ENCODE data around the gene F7. TPM values are rescaled to one million over a fixed set of nuclear protein-coding genes. Genes with fewer than 3 reads are reported as not detected.

F7 gene
- total RNA-seq, 1 experiment from 2014 or later, result not detected

DNA sequence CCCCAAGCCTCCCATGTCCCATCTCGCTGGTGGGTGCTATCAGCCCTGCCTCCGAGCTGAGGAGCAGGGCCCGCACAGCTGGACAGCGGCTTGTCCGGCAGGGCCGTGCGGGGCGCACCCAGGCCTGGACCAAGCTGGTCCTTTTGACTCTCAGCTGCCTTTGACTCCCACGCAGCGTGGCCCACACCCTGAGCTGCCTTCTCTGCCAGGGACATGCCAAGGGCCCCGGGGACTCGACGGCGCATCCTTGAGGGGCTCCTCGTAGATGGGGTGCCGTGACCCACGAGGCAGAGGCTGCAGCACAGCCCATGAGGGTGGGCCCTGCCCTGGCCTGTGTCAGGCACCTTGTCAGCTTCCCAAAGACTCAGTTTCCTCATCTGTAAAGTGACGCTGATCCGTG is 38.8 kb upstream of the F7 start:
- H3K27ac ChIP-seq (ENCODE audit: low read length), result no peak overlapping the region
- TF ChIP-seq, protein P1, sequence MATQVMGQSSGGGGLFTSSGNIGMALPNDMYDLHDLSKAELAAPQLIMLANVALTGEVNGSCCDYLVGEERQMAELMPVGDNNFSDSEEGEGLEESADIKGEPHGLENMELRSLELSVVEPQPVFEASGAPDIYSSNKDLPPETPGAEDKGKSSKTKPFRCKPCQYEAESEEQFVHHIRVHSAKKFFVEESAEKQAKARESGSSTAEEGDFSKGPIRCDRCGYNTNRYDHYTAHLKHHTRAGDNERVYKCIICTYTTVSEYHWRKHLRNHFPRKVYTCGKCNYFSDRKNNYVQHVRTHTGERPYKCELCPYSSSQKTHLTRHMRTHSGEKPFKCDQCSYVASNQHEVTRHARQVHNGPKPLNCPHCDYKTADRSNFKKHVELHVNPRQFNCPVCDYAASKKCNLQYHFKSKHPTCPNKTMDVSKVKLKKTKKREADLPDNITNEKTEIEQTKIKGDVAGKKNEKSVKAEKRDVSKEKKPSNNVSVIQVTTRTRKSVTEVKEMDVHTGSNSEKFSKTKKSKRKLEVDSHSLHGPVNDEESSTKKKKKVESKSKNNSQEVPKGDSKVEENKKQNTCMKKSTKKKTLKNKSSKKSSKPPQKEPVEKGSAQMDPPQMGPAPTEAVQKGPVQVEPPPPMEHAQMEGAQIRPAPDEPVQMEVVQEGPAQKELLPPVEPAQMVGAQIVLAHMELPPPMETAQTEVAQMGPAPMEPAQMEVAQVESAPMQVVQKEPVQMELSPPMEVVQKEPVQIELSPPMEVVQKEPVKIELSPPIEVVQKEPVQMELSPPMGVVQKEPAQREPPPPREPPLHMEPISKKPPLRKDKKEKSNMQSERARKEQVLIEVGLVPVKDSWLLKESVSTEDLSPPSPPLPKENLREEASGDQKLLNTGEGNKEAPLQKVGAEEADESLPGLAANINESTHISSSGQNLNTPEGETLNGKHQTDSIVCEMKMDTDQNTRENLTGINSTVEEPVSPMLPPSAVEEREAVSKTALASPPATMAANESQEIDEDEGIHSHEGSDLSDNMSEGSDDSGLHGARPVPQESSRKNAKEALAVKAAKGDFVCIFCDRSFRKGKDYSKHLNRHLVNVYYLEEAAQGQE (IDR thresholded peaks at IDR 0.05; ENCODE audit: insufficient read depth in 1 of 2, low read depth in 2 of 2, low read length in 1 of 2), result no peak
- TF ChIP-seq POLR2AphosphoS5 (IDR thresholded peaks at IDR 0.05; ENCODE audit: low read depth, low read length), result no peak
- no peak for TF ChIP-seq TCF7L2 (IDR thresholded peaks at IDR 0.05; ENCODE audit: low read depth, low read length)
- TF ChIP-seq, protein P2, sequence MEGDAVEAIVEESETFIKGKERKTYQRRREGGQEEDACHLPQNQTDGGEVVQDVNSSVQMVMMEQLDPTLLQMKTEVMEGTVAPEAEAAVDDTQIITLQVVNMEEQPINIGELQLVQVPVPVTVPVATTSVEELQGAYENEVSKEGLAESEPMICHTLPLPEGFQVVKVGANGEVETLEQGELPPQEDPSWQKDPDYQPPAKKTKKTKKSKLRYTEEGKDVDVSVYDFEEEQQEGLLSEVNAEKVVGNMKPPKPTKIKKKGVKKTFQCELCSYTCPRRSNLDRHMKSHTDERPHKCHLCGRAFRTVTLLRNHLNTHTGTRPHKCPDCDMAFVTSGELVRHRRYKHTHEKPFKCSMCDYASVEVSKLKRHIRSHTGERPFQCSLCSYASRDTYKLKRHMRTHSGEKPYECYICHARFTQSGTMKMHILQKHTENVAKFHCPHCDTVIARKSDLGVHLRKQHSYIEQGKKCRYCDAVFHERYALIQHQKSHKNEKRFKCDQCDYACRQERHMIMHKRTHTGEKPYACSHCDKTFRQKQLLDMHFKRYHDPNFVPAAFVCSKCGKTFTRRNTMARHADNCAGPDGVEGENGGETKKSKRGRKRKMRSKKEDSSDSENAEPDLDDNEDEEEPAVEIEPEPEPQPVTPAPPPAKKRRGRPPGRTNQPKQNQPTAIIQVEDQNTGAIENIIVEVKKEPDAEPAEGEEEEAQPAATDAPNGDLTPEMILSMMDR (IDR thresholded peaks at IDR 0.05), result no peak
- no peak for TF ChIP-seq SIN3A (IDR thresholded peaks at IDR 0.05; ENCODE audit: borderline replicate concordance, insufficient read depth, low read depth, low read length)
- H3K36me3 ChIP-seq (ENCODE audit: control insufficient read depth, insufficient read depth, low read length), result no peaks in the 10 kb centered on the region
- ChIA-PET CTCF (no interaction called here), POLR2A (no interaction called here)
- intact Hi-C loops (cut with micrococcal nuclease; ENCODE audit: unreplicated experiment) (no loop called here), in situ Hi-C loops (cut with HindIII; ENCODE audit: low pct_unique_long_range_greater_than_20kb, low sequenced_read_pairs) (no loop called here)
- H3K9me3 ChIP-seq (ENCODE audit: control insufficient read depth, insufficient read depth, low read depth, low read length), result no peaks in the 10 kb centered on the region
- no peaks in the 10 kb centered on the region for H3K4me1 ChIP-seq (ENCODE audit: control insufficient read depth, insufficient read depth, low read length)
- no peak for ATAC-seq
- H3K27me3 ChIP-seq (ENCODE audit: control insufficient read depth, insufficient read depth, low read length), result no peaks in the 10 kb centered on the region
- DNase-seq (ENCODE audit: low read depth, low spot score), result no peak
- no TSS peak for BruUV-seq (replicated peaks)
- H3K4me3 ChIP-seq (ENCODE audit: low read depth in 2 of 2, low read length in 2 of 2), result no peak overlapping the region

DNA sequence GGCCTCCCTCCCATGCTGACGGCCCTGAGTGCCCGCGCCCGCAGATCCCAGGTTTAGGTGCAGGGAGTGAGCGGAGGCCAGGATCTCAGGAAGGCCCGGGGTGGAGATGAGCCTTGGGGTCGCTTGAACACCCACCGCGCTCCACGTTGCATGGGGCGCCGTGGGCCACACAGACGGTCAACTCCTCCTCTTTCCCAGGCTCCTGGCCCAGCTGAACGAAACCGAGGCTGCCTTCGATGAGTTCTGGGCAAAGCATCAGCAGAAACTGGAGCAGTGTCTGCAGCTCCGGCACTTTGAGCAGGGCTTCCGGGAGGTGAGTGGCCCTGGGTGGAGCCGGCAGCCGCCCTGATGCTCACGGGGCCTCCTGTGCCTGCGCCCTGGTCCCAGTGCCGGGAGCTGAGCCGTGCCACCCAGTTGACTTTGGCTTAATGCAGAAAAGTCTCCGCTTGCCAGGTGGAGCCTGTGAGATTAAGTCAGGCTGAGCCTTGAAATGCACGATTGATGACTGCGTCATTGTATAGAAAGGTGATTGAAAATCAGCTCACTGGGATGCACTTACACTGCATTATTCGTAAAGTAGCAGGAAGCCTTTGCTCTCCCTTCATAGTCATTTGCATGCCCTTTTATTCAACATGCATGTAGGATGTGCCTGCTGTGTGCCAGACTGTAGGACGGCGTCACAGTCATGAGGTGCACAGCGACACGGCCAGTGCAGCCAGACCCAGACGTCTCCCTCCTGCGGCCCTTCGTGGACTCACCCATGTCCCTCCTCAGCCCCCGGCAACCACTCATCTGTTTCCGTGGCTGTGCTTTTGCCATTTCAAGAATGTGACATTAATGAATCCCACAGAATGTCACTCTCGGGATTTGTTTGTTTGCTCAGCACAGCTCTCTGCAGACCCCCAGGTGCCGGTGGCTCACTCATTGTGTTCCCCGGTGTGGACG is 35.5 kb upstream of the F7 start:
- no TSS peak for BruUV-seq (replicated peaks)
- no peak for DNase-seq (ENCODE audit: low read depth, low spot score)
- Histone ChIP-seq H3K4me3 (ENCODE audit: low read depth in 2 of 2, low read length in 2 of 2) (no peak overlapping the region), H3K9me3 (ENCODE audit: control insufficient read depth, insufficient read depth, low read depth, low read length) (no peaks in the 10 kb centered on the region), H3K27ac (ENCODE audit: low read length) (no peak overlapping the region), H3K36me3 (ENCODE audit: control insufficient read depth, insufficient read depth, low read length) (no peaks in the 10 kb centered on the region), H3K27me3 (ENCODE audit: control insufficient read depth, insufficient read depth, low read length) (no peaks in the 10 kb centered on the region), H3K4me1 (ENCODE audit: control insufficient read depth, insufficient read depth, low read length) (no peaks in the 10 kb centered on the region)
- ATAC-seq, result no peak
- in situ Hi-C loops (cut with HindIII; ENCODE audit: low pct_unique_long_range_greater_than_20kb, low sequenced_read_pairs) (no loop called here), intact Hi-C loops (cut with micrococcal nuclease; ENCODE audit: unreplicated experiment) (no loop called here)
- ChIA-PET CTCF (no interaction called here), POLR2A (no interaction called here)
- TF ChIP-seq POLR2AphosphoS5 (IDR thresholded peaks at IDR 0.05; ENCODE audit: low read depth, low read length), result no peak
- TF ChIP-seq, protein P2 (IDR thresholded peaks at IDR 0.05), result no peak
- TF ChIP-seq SIN3A (IDR thresholded peaks at IDR 0.05; ENCODE audit: borderline replicate concordance, insufficient read depth, low read depth, low read length), result no peak
- TF ChIP-seq, protein P1 (IDR thresholded peaks at IDR 0.05; ENCODE audit: insufficient read depth in 1 of 2, low read depth in 2 of 2, low read length in 1 of 2), result no peak
- no peak for TF ChIP-seq TCF7L2 (IDR thresholded peaks at IDR 0.05; ENCODE audit: low read depth, low read length)

All from Panc1 (cell line).